IMR-90 (cell line): Measurements from ENCODE around the gene REPIN1. TPM values are rescaled to one million over a fixed set of nuclear protein-coding genes. Genes with fewer than 3 reads are reported as not detected.

ENCODE experiments used
- ATAC-seq: fragments of 200-7000 bp; cut with Tn5 transposase; 2 replicates; pipeline ENCODE4 v1.9.1; 2020; ENCODE audit warnings: low read depth, mild to moderate bottlenecking, moderate library complexity
- BruUV-seq: library from RNA; stranded (reverse); fragments of 400-500 nt; replicated peaks from 2 replicates; lab custom pipeline; 2021; lab: Mats Ljungman, UMichigan
- CTCF ChIA-PET: fragments of 300-600 bp; formaldehyde crosslinking; extraction: SDS; loops from one replicate; lab custom pipeline; 2021; ENCODE audit warnings: antibody characterized with exemption; lab: Yijun Ruan, JAX
- POLR2A ChIA-PET: fragments of 300-600 bp; sonication (Branson Sonifier 250); formaldehyde crosslinking; loops from one replicate; lab custom pipeline; 2022; ENCODE audit warnings: antibody characterized with exemption; ENCODE audit not compliant: unreplicated experiment; lab: Charles Lee
- DNase-seq: peaks from one replicate; pipeline ENCODE4 v3.0.0; 2013
- H2AFZ ChIP-seq: replicated peaks from 2 replicates; pipeline ENCODE3; 2013; ENCODE audit warnings: low read length, mild to moderate bottlenecking; ENCODE audit not compliant: poor library complexity
- H2AK5ac ChIP-seq: 2 replicates; pipeline ENCODE4 v1.6.1; 2013; ENCODE audit warnings: low read depth, low read length, inconsistent platforms
- H2AK9ac ChIP-seq: replicated peaks from 2 replicates; pipeline ENCODE3; 2013; ENCODE audit warnings: mild to moderate bottlenecking, low read depth, low read length, moderate library complexity; ENCODE audit not compliant: poor library complexity
- H2BK120ac ChIP-seq: 2 replicates; pipeline ENCODE4 v1.6.1; 2013; ENCODE audit warnings: low read depth, low read length, inconsistent platforms
- H2BK15ac ChIP-seq: 3 replicates; pipeline ENCODE4 v1.6.1; 2013; ENCODE audit warnings: low read depth, low read length, inconsistent platforms
- H2BK20ac ChIP-seq: 2 replicates; pipeline ENCODE4 v1.6.1; 2013; ENCODE audit warnings: low read depth, mild to moderate bottlenecking, inconsistent platforms, low read length, moderate library complexity
- H2BK5ac ChIP-seq: 2 replicates; pipeline ENCODE4 v1.6.1; 2013; ENCODE audit warnings: mild to moderate bottlenecking, low read depth, low read length, inconsistent platforms; ENCODE audit not compliant: poor library complexity, severe bottlenecking
- H3K14ac ChIP-seq: replicated peaks from 2 replicates; pipeline ENCODE4 v1.6.1; 2013; ENCODE audit warnings: low read depth, low read length, inconsistent platforms
- H3K18ac ChIP-seq: 2 replicates; pipeline ENCODE4 v1.6.1; 2013; ENCODE audit warnings: low read depth, low read length, control low read depth
- H3K23ac ChIP-seq: 2 replicates; pipeline ENCODE4 v1.6.1; 2013; ENCODE audit warnings: low read depth, low read length, inconsistent platforms
- H3K27ac ChIP-seq: 2 replicates; pipeline ENCODE4 v1.5.1; 2013; ENCODE audit warnings: mild to moderate bottlenecking, control low read depth, low read length; ENCODE audit not compliant: insufficient read depth
- H3K27me3 ChIP-seq: 2 replicates; pipeline ENCODE4 v1.6.1; 2013; ENCODE audit warnings: low read length; ENCODE audit not compliant: control insufficient read depth, insufficient read depth
- H3K36me3 ChIP-seq: 2 replicates; pipeline ENCODE4 v1.6.1; 2013; ENCODE audit warnings: low read length, mixed read lengths; ENCODE audit not compliant: control insufficient read depth, insufficient read depth
- H3K4ac ChIP-seq: 2 replicates; pipeline ENCODE4 v1.6.1; 2013; ENCODE audit warnings: low read depth, low read length, inconsistent platforms
- H3K4me1 ChIP-seq: 2 replicates; pipeline ENCODE4 v1.6.1; 2013; ENCODE audit warnings: low read length, mixed read lengths; ENCODE audit not compliant: control insufficient read depth, insufficient read depth
- H3K4me2 ChIP-seq: 2 replicates; pipeline ENCODE4 v1.6.1; 2013; ENCODE audit warnings: low read depth, mild to moderate bottlenecking, control low read depth, low read length, moderate library complexity
- H3K4me3 ChIP-seq: 2 replicates; pipeline ENCODE4 v1.5.1; 2013; ENCODE audit warnings: low read depth, mild to moderate bottlenecking, control low read depth, low read length, moderate library complexity; ENCODE audit not compliant: insufficient read depth
- H3K56ac ChIP-seq: 2 replicates; pipeline ENCODE4 v1.6.1; 2013; ENCODE audit warnings: low read length, inconsistent platforms; ENCODE audit not compliant: insufficient read depth; ENCODE audit errors: extremely low read depth
- H3K79me1 ChIP-seq, 2 experiments: 2 replicates each; pipeline ENCODE4 v1.6.1; 2013; ENCODE audit warnings: low read length in 2 of 2, inconsistent platforms in 1 of 2, low read depth in 1 of 2
- H3K9ac ChIP-seq: 2 replicates; pipeline ENCODE4 v1.6.1; 2013; ENCODE audit warnings: low read depth, low read length, control low read depth
- H3K9me1 ChIP-seq: 2 replicates; pipeline ENCODE4 v1.6.1; 2013; ENCODE audit warnings: low read length, inconsistent platforms; ENCODE audit not compliant: insufficient read depth
- H3K9me3 ChIP-seq: 2 replicates; pipeline ENCODE4 v1.6.1; 2013; ENCODE audit warnings: low read length; ENCODE audit not compliant: control insufficient read depth, insufficient read depth
- H4K20me1 ChIP-seq: 2 replicates; pipeline ENCODE4 v1.6.1; 2013; ENCODE audit warnings: low read length, inconsistent platforms; ENCODE audit not compliant: insufficient read depth
- H4K5ac ChIP-seq: 2 replicates; pipeline ENCODE4 v1.6.1; 2013; ENCODE audit warnings: mild to moderate bottlenecking, low read depth, low read length, control low read depth
- H4K8ac ChIP-seq, 2 experiments: 2 replicates each; pipeline ENCODE4 v1.6.1; 2013; ENCODE audit warnings: low read depth in 2 of 2, low read length in 2 of 2, control low read depth in 1 of 2, inconsistent platforms in 1 of 2
- H4K91ac ChIP-seq: 2 replicates; pipeline ENCODE4 v1.6.1; 2013; ENCODE audit warnings: low read depth, low read length, inconsistent platforms; ENCODE audit not compliant: insufficient read depth
- CEBPB ChIP-seq: IDR thresholded peaks from 2 replicates; pipeline ENCODE4 v1.6.1; 2012; ENCODE audit warnings: low read depth, low read length, improper control_type of control experiment
- FOS ChIP-seq: fragments of 150-350 bp; IDR thresholded peaks from 2 replicates; pipeline ENCODE4 v1.6.1; 2016; ENCODE audit warnings: low read depth, low read length
- MAZ ChIP-seq: IDR thresholded peaks from 2 replicates; pipeline ENCODE4 v1.6.1; 2012; ENCODE audit warnings: low read depth, mild to moderate bottlenecking, low read length, improper control_type of control experiment, moderate library complexity, borderline replicate concordance
- MXI1 ChIP-seq: IDR thresholded peaks from 2 replicates; pipeline ENCODE4 v1.6.1; 2012; ENCODE audit warnings: low read depth, mild to moderate bottlenecking, low read length, moderate library complexity, borderline replicate concordance
- RAD21 ChIP-seq: IDR thresholded peaks from 2 replicates; pipeline ENCODE4 v1.6.1; 2012; ENCODE audit warnings: low read length, improper control_type of control experiment
- RCOR1 ChIP-seq: IDR thresholded peaks from 2 replicates; pipeline ENCODE4 v1.6.1; 2012; ENCODE audit warnings: mild to moderate bottlenecking, low read length, improper control_type of control experiment; ENCODE audit not compliant: insufficient replicate concordance
- RFX5 ChIP-seq: IDR thresholded peaks from 2 replicates; pipeline ENCODE4 v1.8.0; 2012; ENCODE audit warnings: low read depth, mild to moderate bottlenecking, low read length, moderate library complexity
- SMC3 ChIP-seq: fragments of 150-350 bp; IDR thresholded peaks from 2 replicates; pipeline ENCODE4 v1.6.1; 2016; ENCODE audit warnings: low read depth, mild to moderate bottlenecking, antibody characterized with exemption, low read length, moderate library complexity
- WGBS, 2 experiments: methylation state at CpG; one replicate each; pipeline versions ENCODE4 v1.1.5 to v1.1.7; 2013; ENCODE audit warnings: missing lambda C conversion rate in 2 of 2; ENCODE audit not compliant: insufficient read length in 1 of 2; ENCODE audit errors: extremely low coverage in 2 of 2; 5-methylcytosine and 5-hydroxymethylcytosine counted together
- dilution Hi-C: fragments of 300-500 bp; cut with HindIII; formaldehyde crosslinking; loops from one replicate; pipeline ENCODE4 v1.14.3; 2018; ENCODE audit warnings: low sequenced_read_pairs; ENCODE audit not compliant: unreplicated experiment
- in situ Hi-C: fragments of 300-500 bp; cut with MboI; formaldehyde crosslinking; loops from 3 replicates; pipeline ENCODE4 v1.14.3; 2019; ENCODE audit warnings: low sequenced_read_pairs, inconsistent platforms, mixed read lengths
- intact Hi-C: fragments of 100-400 bp; cut with micrococcal nuclease; formaldehyde crosslinking; loops from 2 replicates; pipeline ENCODE4 v1.10.0; 2022
- polyA plus RNA-seq, 3 experiments: library from polyadenylated mRNA; depleted of rRNA; stranded (reverse); fragments of >200 nt; gene quantifications; 2 replicates each; pipeline ENCODE4 v1.2.3, GENCODE V29; 2012; ENCODE audit warnings: low replicate concordance in 1 of 3
- total RNA-seq: library from RNA; depleted of rRNA; stranded (reverse); fragments of >200 nt; gene quantifications from 2 replicates; pipeline ENCODE4 v1.2.3, GENCODE V29; 2012

Gene REPIN1
- total and polyA plus RNA-seq, 2 of the 4 experiments (the other 2 are of a cell fraction): 19.4 to 50.6 TPM

- H2AFZ ChIP-seq: no peak overlapping the region
- H3K4ac ChIP-seq: no peak overlapping the region
- CTCF ChIA-PET: no interaction called here
- no peak overlapping the region for H4K5ac ChIP-seq
- H3K4me2 ChIP-seq: no peak overlapping the region
- H2BK20ac ChIP-seq: no peak overlapping the region
- no peak overlapping the region for H3K4me3 ChIP-seq
- POLR2A ChIA-PET: no interaction called here
- no peak overlapping the region for H2AK9ac ChIP-seq
- no peak for TF ChIP-seq MAZ
- no peak for TF ChIP-seq CEBPB
- TF ChIP-seq RCOR1: no peak
- TF ChIP-seq RAD21: no peak
- TF ChIP-seq SMC3: no peak
- TF ChIP-seq FOS: no peak
- TF ChIP-seq RFX5: no peak
- TF ChIP-seq MXI1: no peak
- no peak overlapping the region for H3K9ac ChIP-seq
- no peak overlapping the region for H3K27ac ChIP-seq
- no peak overlapping the region for H2BK120ac ChIP-seq
- intact Hi-C loops: no loop called here
- H3K56ac ChIP-seq: no peak overlapping the region
- H3K18ac ChIP-seq: no peak overlapping the region
- H3K9me1 ChIP-seq: peaks cover 8% of the 10 kb centered on the region; the same call in 1 of the 2 replicates
- no peak overlapping the region for H3K14ac ChIP-seq
- H3K23ac ChIP-seq: no peak overlapping the region
- no peak overlapping the region for H4K8ac ChIP-seq
- no TSS peak for BruUV-seq
- no peaks in the 10 kb centered on the region for H4K20me1 ChIP-seq
- no peak overlapping the region for H4K91ac ChIP-seq
- H3K79me1 ChIP-seq: peaks cover 0 to 20% of the 10 kb centered on the region in 2 experiments; a peak in 2 of 4 replicates
- H3K36me3 ChIP-seq: peaks cover 20% of the 10 kb centered on the region; the same call in 1 of the 2 replicates
- no peak for DNase-seq
- in situ Hi-C loops: loop anchor here (25.0 kb wide), 2 partner anchors 539 to 586 kb away; partner anchors contain the start of genes ATP6V0E2, KCNH2 and NOS3
- H3K4me1 ChIP-seq: peaks cover 15% of the 10 kb centered on the region
- no peaks in the 10 kb centered on the region for H3K9me3 ChIP-seq
- dilution Hi-C loops: no loop called here
- H2AK5ac ChIP-seq: no peak overlapping the region
- H2BK15ac ChIP-seq: no peak overlapping the region
- ATAC-seq: no peak
- WGBS, 2 experiments: 88% methylated on average over 14 of the region's 15 CpGs; no CpG with 5 or more reads in 1 of the 2 experiments
- no peaks in the 10 kb centered on the region for H3K27me3 ChIP-seq
- no peak overlapping the region for H2BK5ac ChIP-seq
These were observed 32.3 kb downstream of the REPIN1 start for GRCh38 chr7:150400788-150401423.
